Epithelial cell of alveolus of lung (primary cell): ENCODE measurements around the gene KRTAP24-1. TPM values are rescaled to one million over a fixed set of nuclear protein-coding genes. Genes with fewer than 3 reads are reported as not detected.

Experiments used
- total RNA-seq: library from RNA; depleted of rRNA; stranded (reverse); fragments of >200 nt; gene quantifications from 2 replicates; pipeline ENCODE4 v1.2.1, GENCODE V29; 2015

KRTAP24-1 gene
- total RNA-seq, result not detected in 2 replicates

GRCh38 chr21:30282850-30283249 lies at the start of gene KRTAP24-1:
Gene KRTAP24-1 (minus strand): TSS chr21:30282950. CDS start chr21:30282932, 18 bp downstream.

GRCh38 chr21:30320215-30320614 lies 37.5 kb upstream of the KRTAP24-1 start, which contains the start of gene KRTAP26-1:
Gene KRTAP26-1 (minus strand): TSS chr21:30320315. CDS start chr21:30320035, 280 bp downstream.

GRCh38 chr21:30289215-30289614 lies 6.5 kb upstream of the KRTAP24-1 start, which contains the start of gene KRTAP25-1:
Gene KRTAP25-1 (minus strand): TSS chr21:30289514. CDS start chr21:30289490, 24 bp downstream.

Other genes starting within 250 kb of the KRTAP24-1 start
- gene CLDN17, start 116.1 kb downstream of the KRTAP24-1 start, total RNA-seq, result not detected in 2 replicates
- gene CLDN8, start 66.9 kb downstream of the KRTAP24-1 start, total RNA-seq, result not detected in 2 replicates
- gene KRTAP25-1, start 6.6 kb upstream of the KRTAP24-1 start, total RNA-seq, result not detected in 2 replicates
- not detected in 2 replicates for gene KRTAP26-1, start 37.4 kb upstream of the KRTAP24-1 start, total RNA-seq
- gene KRTAP27-1, start 54.7 kb upstream of the KRTAP24-1 start, total RNA-seq, result not detected in 2 replicates
- gene KRTAP23-1, start 65.7 kb upstream of the KRTAP24-1 start, total RNA-seq, result not detected in 2 replicates
- gene KRTAP13-2, start 89.3 kb upstream of the KRTAP24-1 start, total RNA-seq, result not detected in 2 replicates
- gene KRTAP13-1, start 113.1 kb upstream of the KRTAP24-1 start, total RNA-seq, result not detected in 2 replicates
- not detected in 2 replicates for gene KRTAP13-3, start 143.0 kb upstream of the KRTAP24-1 start, total RNA-seq
- gene KRTAP13-4, start 147.3 kb upstream of the KRTAP24-1 start, total RNA-seq, result not detected in 2 replicates
- not detected in 2 replicates for gene KRTAP15-1, start 157.3 kb upstream of the KRTAP24-1 start, total RNA-seq
- gene KRTAP19-1, start 197.4 kb upstream of the KRTAP24-1 start, total RNA-seq, result not detected in 2 replicates
- not detected in 2 replicates for gene KRTAP19-2, start 204.5 kb upstream of the KRTAP24-1 start, total RNA-seq
- gene KRTAP19-3, start 209.1 kb upstream of the KRTAP24-1 start, total RNA-seq, result not detected in 2 replicates
- not detected in 2 replicates for gene KRTAP19-4, start 214.2 kb upstream of the KRTAP24-1 start, total RNA-seq
- gene KRTAP19-5, start 219.2 kb upstream of the KRTAP24-1 start, total RNA-seq, result not detected in 2 replicates